ENCODE results near the gene EEF1A1. TPM values are rescaled to one million over a fixed set of nuclear protein-coding genes. Genes with fewer than 3 reads are reported as not detected.
A peak's percentile ranks its signal among the peaks of the same experiment; 100 is the strongest.

EEF1A1 gene
- total RNA-seq, 4 donors from 2014 or later = 2,654 to 8,743 (median 5,443) TPM

- H3K27me3 ChIP-seq = no peaks in the 10 kb centered on the region
- no peak for TF ChIP-seq CTCF (IDR thresholded peaks at IDR 0.05)
- no peak for TF ChIP-seq POLR2AphosphoS5 (IDR thresholded peaks at IDR 0.05)
- TF ChIP-seq POLR2A (IDR thresholded peaks at IDR 0.05) = no peak
- TF ChIP-seq EP300 (IDR thresholded peaks at IDR 0.05; ENCODE audit: low read depth) = no peak
- no peak for DNase-seq
- 97 to 98% methylated on average over 3 of the region's 3 CpGs for WGBS, 2 donors (ENCODE audit: low coverage in 1 of 2)
- no peaks in the 10 kb centered on the region for H3K36me3 ChIP-seq
- no peaks in the 10 kb centered on the region for H3K9me3 ChIP-seq
- in situ Hi-C loops (cut with MboI; ENCODE audit: low pct_ligation_motif_present in 1 of 4, low pct_unique_long_range_greater_than_20kb in 1 of 4, low sequenced_read_pairs in 3 of 4) = loop anchor here in 1 of 4 donors (10.0 kb wide), 1 partner anchor 49 kb away; no protein-coding TSS in a partner anchor
- intact Hi-C loops (cut with DNase I; ENCODE audit: low total_unique reads) = loop anchor here (10.0 kb wide), 1 partner anchor 59 kb away; no protein-coding TSS in a partner anchor
- H3K4me1 ChIP-seq = peaks cover 3 to 20% (median 13%) of the 10 kb centered on the region in 4 donors
- no peak overlapping the region for H3K27ac ChIP-seq
- H3K4me3 ChIP-seq = no peak overlapping the region
These were observed 4.9 kb upstream of the EEF1A1 start for GRCh38 chr6:73525546-73526330.

- Histone ChIP-seq H3K27me3 (no peaks in the 10 kb centered on the region), H3K4me1 (peaks cover 5 to 31% (median 21%) of the 10 kb centered on the region in 4 donors), H3K9me3 (no peaks in the 10 kb centered on the region), H3K27ac (peak overlapping the region; percentile 97 to 100 (median 99)), H3K4me3 (peak overlapping the region; percentile 57 to 77 (median 66)), H3K36me3 (peaks cover 0 to 7% (median 0%) of the 10 kb centered on the region in 4 donors)
- TF ChIP-seq CTCF (IDR thresholded peaks at IDR 0.05) (no peak), POLR2AphosphoS5 (IDR thresholded peaks at IDR 0.05) (peak; percentile 69 to 88 (median 87)), POLR2A (IDR thresholded peaks at IDR 0.05) (peak; percentile 89), EP300 (IDR thresholded peaks at IDR 0.05; ENCODE audit: low read depth) (no peak)
- in situ Hi-C loops (cut with MboI; ENCODE audit: low pct_ligation_motif_present in 1 of 4, low pct_unique_long_range_greater_than_20kb in 1 of 4, low sequenced_read_pairs in 3 of 4) = loop anchor here in 3 of 4 donors (10.0 to 25.0 kb wide), 2 partner anchors 51 to 89 kb away; no protein-coding TSS in a partner anchor
- peak; percentile 82 for DNase-seq
- intact Hi-C loops (cut with DNase I; ENCODE audit: low total_unique reads) = loop anchor here (10.0 kb wide), 1 partner anchor 61 kb away; no protein-coding TSS in a partner anchor
- WGBS, 2 donors (ENCODE audit: low coverage in 1 of 2) = 3 to 24% methylated on average over 5 to 50 of the region's 50 CpGs
These were observed 2.7 kb upstream of the EEF1A1 start for GRCh38 chr6:73523434-73524123.

- 0 to 1% methylated on average over 11 to 30 of the region's 36 CpGs for WGBS, 2 donors (ENCODE audit: low coverage in 1 of 2)
- intact Hi-C loops (cut with DNase I; ENCODE audit: low total_unique reads) = loop anchor here (10.0 kb wide), 1 partner anchor 63 kb away; no protein-coding TSS in a partner anchor
These were observed 636 bp upstream of the EEF1A1 start for GRCh38 chr6:73521351-73521985.

More at GRCh38 chr6:73521351-73521985, 636 bp upstream of the EEF1A1 start:
- peaks cover 14 to 49% (median 32%) of the 10 kb centered on the region in 4 donors for H3K4me1 ChIP-seq
- in situ Hi-C loops (cut with MboI; ENCODE audit: low pct_ligation_motif_present in 1 of 4, low pct_unique_long_range_greater_than_20kb in 1 of 4, low sequenced_read_pairs in 3 of 4) = loop anchor here in 3 of 4 donors (10.0 to 25.0 kb wide), 2 partner anchors 53 to 91 kb away; no protein-coding TSS in a partner anchor
- H3K4me3 ChIP-seq = peak overlapping the region; percentile 39 to 79 (median 78)
- no peaks in the 10 kb centered on the region for H3K9me3 ChIP-seq
- peaks cover 0 to 21% (median 6%) of the 10 kb centered on the region in 4 donors for H3K36me3 ChIP-seq
- TF ChIP-seq POLR2A (IDR thresholded peaks at IDR 0.05) (no peak), POLR2AphosphoS5 (IDR thresholded peaks at IDR 0.05) (peak; percentile 13 to 34 (median 33)), CTCF (IDR thresholded peaks at IDR 0.05) (no peak), EP300 (IDR thresholded peaks at IDR 0.05; ENCODE audit: low read depth) (peak; percentile 1)
- H3K27ac ChIP-seq = peak overlapping the region; percentile 97 to 100 (median 99)
- H3K27me3 ChIP-seq = no peaks in the 10 kb centered on the region
- no peak for DNase-seq

Measured in transverse colon (tissue), 4 donors.